Cardiac muscle cell (in vitro differentiated cells and primary cell): ENCODE measurements around the gene SZT2. TPM values are rescaled to one million over a fixed set of nuclear protein-coding genes. Genes with fewer than 3 reads are reported as not detected.
A peak's percentile ranks its signal among the peaks of the same experiment; 100 is the strongest.
"Not testable (repeated sequence)": the region's sequence is repeated elsewhere in the genome, so short reads cannot be mapped to it uniquely, and the experiment has no call there.

Source experiments
- DNase-seq, 2 donors: peaks; one replicate each; pipeline versions ENCODE4 v3.0.0 to v3.0.0-alpha.2; 2010 to 2017; ENCODE audit warnings: low read depth in 1 of 2, low spot score in 1 of 2
- H3K27ac ChIP-seq: fragments of 200-600 bp; sonication (generic); 2 replicates; pipeline ENCODE4 v1.5.1; 2016
- H3K27me3 ChIP-seq: fragments of 200-600 bp; sonication (generic); 2 replicates; pipeline ENCODE4 v1.6.0; 2016; ENCODE audit warnings: control low read depth
- H3K36me3 ChIP-seq: fragments of 200-600 bp; sonication (generic); 2 replicates; pipeline ENCODE4 v1.5.1; 2016; ENCODE audit warnings: control low read depth
- H3K4me1 ChIP-seq: fragments of 200-600 bp; sonication (generic); 2 replicates; pipeline ENCODE4 v1.8.1; 2017; ENCODE audit warnings: low read depth, mild to moderate bottlenecking, mixed run types
- H3K4me3 ChIP-seq: fragments of 200-600 bp; sonication (generic); 2 replicates; pipeline ENCODE4 v1.5.1; 2016; ENCODE audit warnings: mild to moderate bottlenecking
- H3K9me3 ChIP-seq: fragments of 200-600 bp; sonication (generic); 2 replicates; pipeline ENCODE4 v1.5.1; 2017; ENCODE audit warnings: low read depth, mild to moderate bottlenecking, control low read depth
- polyA plus RNA-seq: library from polyadenylated mRNA; unstranded; fragments of >200 nt; fragmentation: Nextera tagmentation; extraction: Ambion mirVana; gene quantifications from 2 replicates; pipeline ENCODE4 v1.2.1, GENCODE V29; 2016
- total RNA-seq: library from RNA; depleted of rRNA; stranded (reverse); fragments of >200 nt; gene quantifications from 2 replicates; pipeline ENCODE4 v1.2.3, GENCODE V29; 2016
- TF ChIP-seq, protein P1 (sequence below): IDR thresholded peaks from 2 replicates; pipeline ENCODE4 v1.5.1; 2012; ENCODE audit warnings: low read depth, mild to moderate bottlenecking, low read length

The SZT2 gene
- total and polyA plus RNA-seq, 2 experiments from 2014 or later, result 11.5 to 28.2 TPM

DNA sequence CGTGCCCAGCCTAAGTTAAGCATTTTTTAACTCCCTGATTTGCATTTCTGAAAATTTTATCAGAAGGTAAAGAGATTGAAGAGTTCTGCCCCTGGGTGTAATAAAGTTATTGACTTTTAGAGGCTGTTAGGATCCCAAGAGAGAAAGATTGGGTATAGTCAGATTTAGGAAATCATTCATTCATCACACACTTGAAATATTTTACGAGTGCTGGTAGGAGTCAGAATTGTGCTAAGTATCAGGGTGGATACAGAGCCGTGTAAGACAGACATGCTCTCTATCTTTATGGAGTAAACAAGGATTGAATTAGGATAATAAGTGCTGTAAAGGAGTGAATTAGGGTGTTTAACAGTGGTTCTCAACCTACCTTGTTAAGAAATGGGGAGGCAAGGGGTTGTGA, 3.0 kb downstream of the SZT2 start:
- Histone ChIP-seq H3K36me3 (no peaks in the 10 kb centered on the region), H3K27ac (no peak overlapping the region), H3K27me3 (no peaks in the 10 kb centered on the region), H3K4me3 (no peak overlapping the region), H3K9me3 (no peaks in the 10 kb centered on the region), H3K4me1 (peaks cover 5% of the 10 kb centered on the region)
- no peak for DNase-seq
- TF ChIP-seq, protein P1, sequence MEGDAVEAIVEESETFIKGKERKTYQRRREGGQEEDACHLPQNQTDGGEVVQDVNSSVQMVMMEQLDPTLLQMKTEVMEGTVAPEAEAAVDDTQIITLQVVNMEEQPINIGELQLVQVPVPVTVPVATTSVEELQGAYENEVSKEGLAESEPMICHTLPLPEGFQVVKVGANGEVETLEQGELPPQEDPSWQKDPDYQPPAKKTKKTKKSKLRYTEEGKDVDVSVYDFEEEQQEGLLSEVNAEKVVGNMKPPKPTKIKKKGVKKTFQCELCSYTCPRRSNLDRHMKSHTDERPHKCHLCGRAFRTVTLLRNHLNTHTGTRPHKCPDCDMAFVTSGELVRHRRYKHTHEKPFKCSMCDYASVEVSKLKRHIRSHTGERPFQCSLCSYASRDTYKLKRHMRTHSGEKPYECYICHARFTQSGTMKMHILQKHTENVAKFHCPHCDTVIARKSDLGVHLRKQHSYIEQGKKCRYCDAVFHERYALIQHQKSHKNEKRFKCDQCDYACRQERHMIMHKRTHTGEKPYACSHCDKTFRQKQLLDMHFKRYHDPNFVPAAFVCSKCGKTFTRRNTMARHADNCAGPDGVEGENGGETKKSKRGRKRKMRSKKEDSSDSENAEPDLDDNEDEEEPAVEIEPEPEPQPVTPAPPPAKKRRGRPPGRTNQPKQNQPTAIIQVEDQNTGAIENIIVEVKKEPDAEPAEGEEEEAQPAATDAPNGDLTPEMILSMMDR, result no peak

DNA sequence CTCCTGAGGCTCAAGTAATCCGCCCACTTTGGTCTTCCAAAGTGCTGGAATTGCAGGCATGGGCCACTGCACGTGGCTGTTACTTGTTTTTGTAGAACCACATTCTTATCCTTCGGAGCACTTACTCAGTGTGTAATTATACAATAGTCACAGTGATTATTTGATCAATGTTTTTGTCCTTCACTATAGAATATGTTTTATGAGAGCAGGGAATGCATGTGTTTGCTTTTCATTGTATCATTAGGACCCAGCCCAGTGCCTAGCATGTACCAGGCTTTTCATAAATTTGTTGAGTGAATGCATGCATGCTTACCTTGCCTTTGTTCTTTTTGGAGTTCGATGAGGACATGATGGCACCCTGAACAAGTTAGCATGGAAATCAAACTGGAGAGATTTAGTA, 5.8 kb downstream of the SZT2 start:
- no peaks in the 10 kb centered on the region for H3K36me3 ChIP-seq
- no peak overlapping the region for H3K4me3 ChIP-seq
- H3K4me1 ChIP-seq, result no peaks in the 10 kb centered on the region
- no peak overlapping the region for H3K27ac ChIP-seq
- no peaks in the 10 kb centered on the region for H3K9me3 ChIP-seq
- no peaks in the 10 kb centered on the region for H3K27me3 ChIP-seq
- no peak for DNase-seq
- TF ChIP-seq, protein P1, result no peak

DNA sequence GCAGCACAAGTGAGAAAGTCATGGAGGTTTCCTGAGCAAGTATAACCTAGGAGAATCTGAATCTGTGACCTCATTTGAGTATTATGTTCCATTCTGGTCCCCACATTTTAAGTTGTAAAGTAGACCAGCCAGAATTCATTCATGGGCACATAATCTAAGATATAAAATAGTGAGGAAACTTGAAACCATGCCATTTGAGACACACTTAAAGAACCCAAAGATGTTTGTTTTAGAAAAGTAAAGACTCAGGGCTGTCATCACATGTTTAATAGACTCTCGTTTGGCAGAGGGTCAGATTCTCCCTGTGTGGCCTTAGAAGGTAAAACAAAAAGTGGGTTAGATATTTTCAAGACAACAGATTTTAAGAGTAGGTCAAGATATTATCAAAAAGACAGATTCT, 6.4 kb downstream of the SZT2 start:
- no peaks in the 10 kb centered on the region for H3K36me3 ChIP-seq
- H3K9me3 ChIP-seq, result no peaks in the 10 kb centered on the region
- no peak overlapping the region for H3K4me3 ChIP-seq
- H3K27ac ChIP-seq, result no peak overlapping the region
- H3K4me1 ChIP-seq, result no peaks in the 10 kb centered on the region
- DNase-seq, result no peak
- H3K27me3 ChIP-seq, result no peaks in the 10 kb centered on the region
- TF ChIP-seq, protein P1, result no peak

DNA sequence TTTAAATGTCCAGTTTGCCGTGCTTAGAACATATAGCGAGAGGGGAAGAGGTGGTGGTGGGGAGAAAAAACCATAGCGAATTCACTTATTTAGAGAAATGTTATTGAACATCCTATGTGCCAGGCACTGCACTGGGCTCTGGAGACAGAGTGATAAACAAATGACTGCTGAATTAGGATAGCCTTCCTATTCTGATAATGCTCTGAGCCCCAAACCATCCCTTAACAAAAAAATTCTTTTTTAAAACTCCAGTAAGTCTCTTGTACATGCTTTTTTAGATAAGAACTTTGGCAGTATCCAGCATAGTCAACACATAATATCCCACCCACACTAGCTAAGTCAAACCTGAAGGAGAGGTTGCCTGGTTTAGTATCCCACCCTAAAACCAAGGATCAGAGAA, 8.5 kb downstream of the SZT2 start:
- TF ChIP-seq, protein P1, result no peak
- Histone ChIP-seq H3K27me3 (no peaks in the 10 kb centered on the region), H3K4me3 (no peak overlapping the region), H3K4me1 (peaks cover 9% of the 10 kb centered on the region), H3K27ac (no peak overlapping the region), H3K9me3 (no peaks in the 10 kb centered on the region), H3K36me3 (no peaks in the 10 kb centered on the region)
- DNase-seq, result no peak

DNA sequence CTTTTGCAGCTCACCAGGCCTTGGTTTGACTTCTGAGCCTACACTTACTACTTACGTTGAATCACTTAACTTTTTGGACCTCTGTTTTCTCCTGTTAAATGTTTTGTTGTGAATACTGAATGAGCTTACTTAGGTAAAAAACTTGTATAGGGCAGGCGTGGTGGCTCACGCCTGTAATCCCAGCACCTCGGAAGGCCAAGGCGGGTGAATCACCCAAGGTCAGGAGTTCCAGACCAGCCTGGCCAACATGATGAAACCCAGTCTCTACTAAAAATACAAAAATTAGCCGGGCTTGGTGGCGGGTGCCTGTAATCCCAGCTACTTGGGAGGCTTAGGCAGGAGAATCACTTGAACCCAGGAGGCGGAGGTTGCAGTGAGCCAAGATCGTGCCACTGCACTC, 10.7 kb downstream of the SZT2 start:
- not testable (repeated sequence) for H3K36me3 ChIP-seq, H3K27ac ChIP-seq, H3K9me3 ChIP-seq, H3K27me3 ChIP-seq, H3K4me1 ChIP-seq, DNase-seq, H3K4me3 ChIP-seq

DNA sequence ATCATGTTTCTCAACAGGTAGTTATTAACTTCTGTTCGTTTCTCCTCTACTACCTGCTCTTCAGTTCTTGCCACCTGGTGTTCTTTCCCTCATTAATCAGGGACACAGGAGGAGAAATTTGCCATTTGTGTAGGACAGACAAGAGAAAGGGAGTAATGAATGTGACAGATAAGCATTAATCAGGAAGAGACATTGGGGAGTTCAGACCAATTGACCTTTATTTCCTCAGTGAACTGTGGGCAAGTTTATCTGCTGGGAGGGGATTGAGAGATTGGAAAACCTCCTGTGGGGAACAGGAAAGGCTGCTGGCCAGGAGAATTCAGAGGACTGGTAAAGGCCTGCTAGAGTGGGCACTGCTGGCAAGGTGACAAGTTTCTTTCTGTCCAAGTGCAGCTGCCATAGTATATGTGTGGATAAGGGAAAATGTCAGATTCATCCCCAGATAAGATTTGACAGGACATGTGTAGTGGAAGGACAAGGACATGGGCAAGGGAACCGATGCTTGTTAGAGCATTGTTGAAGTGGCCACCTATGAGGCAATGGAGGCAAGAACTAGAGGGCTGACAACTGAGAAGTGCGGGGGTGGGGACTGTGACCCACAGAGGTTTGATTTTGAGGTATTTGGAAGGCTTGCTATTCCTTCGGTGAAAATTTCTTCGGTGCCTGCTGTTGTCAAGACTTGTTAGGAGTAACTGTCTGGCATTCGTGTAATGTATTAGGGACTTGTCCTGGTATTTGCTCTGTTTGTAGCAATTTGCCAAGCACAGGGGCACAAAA, 12.6 kb downstream of the SZT2 start:
- peak overlapping the region; percentile 54 for H3K27ac ChIP-seq
- peaks cover 9% of the 10 kb centered on the region for H3K4me1 ChIP-seq
- H3K9me3 ChIP-seq, result no peaks in the 10 kb centered on the region
- H3K36me3 ChIP-seq, result peaks cover 4% of the 10 kb centered on the region
- H3K4me3 ChIP-seq, result no peak overlapping the region
- peak in 1 of 2 donors; percentile 5 for DNase-seq
- TF ChIP-seq, protein P1, result no peak
- H3K27me3 ChIP-seq, result no peaks in the 10 kb centered on the region
